RCC 7860 (cell line): Measurements from ENCODE around the gene CLPTM1L.
"Not testable (repeated sequence)": the region's sequence is repeated elsewhere in the genome, so short reads cannot be mapped to it uniquely, and the experiment has no call there.

Source experiments
- DNase-seq: peaks from one replicate; pipeline ENCODE4 v3.0.0-alpha.2; 2015; ENCODE audit warnings: low spot score
- FAIRE-seq: peaks from 2 replicates; lab custom pipeline; 2012; peaks lifted over from hg19 to GRCh38; lab: Jason Lieb, UNC

Gene CLPTM1L

DNA sequence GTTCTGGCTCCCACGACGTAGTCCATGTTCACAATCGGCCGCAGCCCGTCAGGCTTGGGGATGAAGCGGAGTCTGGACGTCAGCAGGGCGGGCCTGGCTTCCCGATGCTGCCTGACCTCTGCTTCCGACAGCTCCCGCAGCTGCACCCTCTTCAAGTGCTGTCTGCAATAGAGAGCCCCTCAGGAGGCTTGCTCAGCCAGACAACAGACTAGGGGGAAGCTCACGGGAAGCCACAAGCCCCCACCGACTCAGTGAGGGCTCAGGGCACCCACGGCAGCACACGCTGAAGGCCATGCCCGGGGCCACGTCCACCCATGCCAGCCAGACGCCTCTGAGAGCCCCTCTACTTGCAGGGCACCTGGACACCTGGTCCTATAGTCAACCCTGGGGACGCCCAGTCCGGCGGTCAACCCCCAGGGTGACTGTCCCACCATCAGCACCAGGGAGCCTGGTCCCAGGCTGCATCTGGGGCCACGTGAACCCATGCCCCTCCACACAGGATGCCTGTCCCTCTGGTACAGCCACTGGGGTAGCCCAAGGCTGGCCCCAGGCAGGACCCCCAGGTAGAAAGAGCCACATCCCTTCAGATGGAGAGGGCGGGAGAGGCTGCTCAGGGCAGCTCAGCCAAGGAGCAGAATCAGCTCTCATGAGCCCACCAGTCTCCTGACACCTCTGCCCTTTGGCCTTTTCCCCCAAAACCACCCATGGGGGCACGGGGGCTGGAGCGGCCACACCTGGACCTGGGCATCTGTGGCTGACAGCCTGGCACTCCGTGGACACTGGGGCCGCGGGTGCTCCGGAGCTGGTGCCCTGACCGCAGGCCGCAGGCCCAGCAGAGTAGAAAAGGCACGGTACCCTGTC is 64.5 kb downstream of the CLPTM1L start:
- FAIRE-seq = no peak

DNA sequence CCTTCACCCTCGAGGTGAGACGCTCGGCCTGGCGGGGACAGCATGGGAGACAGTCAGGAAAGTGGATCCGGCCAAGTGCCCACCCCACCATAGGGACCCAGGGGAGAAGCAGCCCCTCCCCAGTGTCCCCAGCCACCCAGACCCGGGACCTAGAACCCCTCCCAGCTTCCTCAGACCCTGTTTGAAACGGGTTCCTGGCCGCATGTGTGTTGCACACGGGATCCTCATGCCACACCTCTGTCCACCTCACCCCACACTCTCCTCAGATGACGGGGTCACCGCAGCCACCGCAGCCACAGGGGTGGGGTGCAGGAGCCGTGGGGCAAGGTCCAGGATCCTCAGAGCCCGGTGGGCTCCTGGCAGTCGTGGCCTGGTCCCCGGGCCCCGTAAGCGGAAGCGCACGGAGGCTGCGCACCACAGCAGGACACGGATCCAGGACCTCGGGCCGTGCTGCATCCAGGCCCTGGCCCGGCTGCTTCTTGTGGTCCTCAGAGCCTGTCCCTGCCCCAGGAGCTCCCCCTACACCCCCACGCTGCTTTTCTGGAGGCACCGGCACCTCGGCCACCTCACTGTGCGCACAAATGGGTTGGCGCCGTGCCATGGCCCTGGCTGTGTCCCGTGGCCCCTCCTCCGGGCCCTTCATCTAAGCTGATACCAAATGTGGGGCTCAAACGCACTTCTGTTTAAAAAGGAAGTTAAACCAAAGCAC is 65.3 kb downstream of the CLPTM1L start:
- no peak for FAIRE-seq
- no peak for DNase-seq

More for the DNA sequence above, 64.5 kb downstream of the CLPTM1L start:
- no peak for DNase-seq

DNA sequence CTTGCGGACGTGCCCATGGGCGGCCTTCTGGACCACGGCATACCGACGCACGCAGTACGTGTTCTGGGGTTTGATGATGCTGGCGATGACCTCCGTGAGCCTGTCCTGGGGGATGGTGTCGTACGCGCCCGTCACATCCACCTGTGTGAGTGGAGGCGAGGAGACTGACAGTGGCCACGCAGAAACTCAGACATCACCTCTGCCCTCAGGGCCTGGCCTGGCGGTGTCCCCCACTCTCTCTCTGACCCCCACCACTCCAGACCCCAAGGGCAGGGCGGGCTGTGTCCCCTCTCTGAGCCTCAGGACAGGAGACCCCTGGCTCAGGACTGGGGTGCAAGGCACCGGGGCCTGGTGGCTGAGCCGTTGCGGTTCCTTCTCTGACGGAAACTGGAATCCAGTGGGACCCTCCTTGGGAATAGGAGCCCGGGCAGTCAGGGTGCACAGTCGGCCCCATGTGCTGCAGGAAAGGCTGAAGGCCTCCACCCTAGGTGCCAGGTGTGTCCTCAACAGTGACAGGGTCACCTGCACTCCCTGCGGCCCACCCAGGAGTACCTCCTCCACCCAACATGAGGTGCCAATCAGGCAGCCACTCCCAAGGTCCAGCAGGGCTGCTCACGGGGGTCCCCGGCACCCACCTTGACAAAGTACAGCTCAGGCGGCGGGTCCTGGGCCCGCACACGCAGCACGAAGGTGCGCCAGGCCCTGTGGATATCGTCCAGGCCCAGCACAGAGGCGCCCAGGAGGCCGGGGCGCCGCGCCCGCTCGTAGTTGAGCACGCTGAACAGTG is 66.0 kb downstream of the CLPTM1L start:
- DNase-seq = no peak
- FAIRE-seq = no peak

DNA sequence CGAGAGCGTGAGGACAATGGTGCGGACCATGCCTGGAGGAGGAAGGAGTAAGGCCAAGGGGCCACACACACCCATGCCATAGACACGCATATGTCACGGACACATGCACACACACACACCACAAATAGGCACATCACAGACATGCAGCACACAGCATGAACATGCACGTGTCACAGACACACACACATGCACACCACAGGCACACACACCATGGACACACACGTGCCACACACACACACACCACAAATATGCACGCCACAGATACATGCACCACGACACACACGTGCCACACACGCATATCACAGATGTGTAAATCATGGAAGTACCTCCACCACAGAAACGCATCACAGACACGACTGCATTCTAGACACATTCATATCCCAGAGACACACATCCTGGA is 66.7 kb downstream of the CLPTM1L start:
- DNase-seq (no peak), FAIRE-seq (no peak)

DNA sequence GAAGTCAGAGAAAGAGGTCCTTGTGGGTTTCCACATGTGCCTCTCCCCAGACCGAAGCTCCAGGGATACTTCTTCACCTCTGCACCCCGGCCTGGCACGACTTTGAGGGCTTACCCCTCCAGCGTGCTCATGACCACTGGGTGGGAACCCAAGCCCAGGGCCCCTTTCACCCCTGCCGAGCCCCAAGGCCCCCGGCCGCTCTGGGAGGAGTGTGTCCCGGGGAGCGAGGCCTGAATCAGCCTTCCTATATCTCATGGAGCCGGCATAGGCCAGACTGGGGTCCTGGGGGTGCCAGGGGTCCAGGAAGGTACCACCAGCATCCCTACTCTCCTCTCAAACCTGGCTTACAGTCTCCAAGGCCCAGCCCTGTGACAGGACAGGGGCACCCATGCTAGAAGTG is 67.1 kb downstream of the CLPTM1L start:
- FAIRE-seq = no peak
- no peak for DNase-seq

DNA sequence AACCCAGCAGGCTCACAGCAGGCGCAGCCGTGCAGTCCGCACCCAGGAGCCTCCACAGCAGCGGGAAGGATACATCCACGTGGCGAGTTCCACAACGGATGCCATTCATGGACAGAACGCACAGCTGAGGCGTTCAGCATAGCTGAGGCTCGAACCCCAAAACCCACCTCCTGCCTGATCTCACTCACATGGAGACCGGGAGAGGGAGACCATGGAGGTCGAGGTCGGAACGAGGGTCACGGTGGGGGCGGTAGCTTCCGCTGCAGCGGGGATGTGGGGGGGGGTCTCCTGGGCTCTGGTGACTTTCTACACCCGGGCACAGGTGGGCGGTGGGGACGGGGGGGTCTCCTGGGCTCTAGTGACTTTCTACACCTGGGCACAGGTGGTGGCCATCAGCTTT is 67.6 kb downstream of the CLPTM1L start:
- DNase-seq (no peak), FAIRE-seq (no peak)

DNA sequence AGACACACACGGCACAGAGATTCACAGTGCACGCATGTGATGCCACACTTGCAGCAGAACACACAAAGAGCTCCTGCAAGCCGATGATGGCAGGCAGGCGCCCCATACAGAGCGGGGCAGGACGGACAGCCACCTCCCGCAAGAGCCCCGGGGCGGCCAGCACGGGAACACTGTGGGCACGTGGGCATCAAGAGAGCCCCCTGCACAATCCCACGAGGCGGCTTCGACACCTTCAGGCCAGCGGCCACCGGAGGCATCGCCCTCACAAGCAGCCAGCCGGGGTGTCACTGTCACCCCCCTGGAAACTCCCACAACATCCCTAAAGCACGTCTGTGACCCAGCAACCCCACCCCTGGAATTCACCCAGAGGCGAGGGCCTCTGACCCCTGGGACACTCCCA is 68.0 kb downstream of the CLPTM1L start:
- no peak for FAIRE-seq
- no peak for DNase-seq

- FAIRE-seq, DNase-seq: not testable (repeated sequence)
These were observed 69.2 kb downstream of the CLPTM1L start for GRCh38 chr5:1275397-1276391.

GRCh38 chr5:1274471-1274870 is 70.4 kb downstream of the CLPTM1L start:
- FAIRE-seq (no peak), DNase-seq (no peak)

- no peak for DNase-seq
- FAIRE-seq = no peak
These were observed 71.2 kb downstream of the CLPTM1L start for GRCh38 chr5:1273745-1274144.

GRCh38 chr5:1272201-1272600 is 72.7 kb downstream of the CLPTM1L start:
- FAIRE-seq (no peak), DNase-seq (no peak)

DNA sequence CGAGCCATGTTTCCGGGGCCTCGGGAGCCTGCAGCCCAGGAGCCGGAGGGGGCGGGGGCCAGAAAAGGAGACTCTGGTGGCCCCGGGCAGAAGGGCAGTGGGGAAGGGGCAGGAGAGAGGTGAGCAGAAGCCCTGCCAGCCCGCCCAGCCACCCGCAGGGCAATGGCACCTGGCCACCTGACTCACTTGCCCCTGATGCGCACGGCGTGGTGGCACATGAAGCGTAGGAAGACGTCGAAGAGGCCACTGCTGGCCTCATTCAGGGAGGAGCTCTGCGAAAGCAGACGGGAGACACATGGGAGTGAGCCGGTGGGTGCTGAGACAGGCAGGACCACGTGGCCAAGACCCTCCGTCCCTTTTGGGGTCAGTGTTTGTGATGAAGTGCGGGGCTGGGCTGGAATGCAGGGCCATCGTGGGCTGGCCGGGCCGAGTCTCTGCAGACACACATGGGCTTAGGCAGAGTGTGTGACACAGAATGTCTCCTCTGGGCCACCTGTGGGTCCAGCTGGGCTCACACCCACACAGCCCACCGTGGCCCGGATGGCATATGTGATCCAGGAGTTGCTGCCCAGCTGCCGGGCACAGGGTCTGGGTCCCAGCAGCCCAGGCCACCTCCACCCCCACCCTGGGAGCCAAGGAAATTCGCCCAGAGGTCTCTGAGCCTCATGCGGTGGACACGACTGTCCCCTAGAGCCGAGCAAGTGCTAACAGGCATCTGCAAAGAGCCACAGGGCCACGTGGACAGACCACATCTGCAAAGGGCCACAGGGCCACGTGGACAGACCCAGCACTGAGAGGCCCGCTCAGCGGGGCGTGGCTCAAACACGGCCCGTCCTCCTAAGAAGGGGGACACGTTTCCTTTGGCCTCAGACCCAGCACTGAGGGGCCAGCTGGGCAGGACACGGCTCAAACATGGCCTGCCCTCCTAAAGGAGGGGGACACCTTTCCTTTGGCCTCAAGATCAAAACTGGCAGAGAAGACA is 73.7 kb downstream of the CLPTM1L start:
- no peak for DNase-seq
- FAIRE-seq = no peak

GRCh38 chr5:1270426-1270825 is 74.5 kb downstream of the CLPTM1L start:
- DNase-seq (no peak), FAIRE-seq (no peak)

DNA sequence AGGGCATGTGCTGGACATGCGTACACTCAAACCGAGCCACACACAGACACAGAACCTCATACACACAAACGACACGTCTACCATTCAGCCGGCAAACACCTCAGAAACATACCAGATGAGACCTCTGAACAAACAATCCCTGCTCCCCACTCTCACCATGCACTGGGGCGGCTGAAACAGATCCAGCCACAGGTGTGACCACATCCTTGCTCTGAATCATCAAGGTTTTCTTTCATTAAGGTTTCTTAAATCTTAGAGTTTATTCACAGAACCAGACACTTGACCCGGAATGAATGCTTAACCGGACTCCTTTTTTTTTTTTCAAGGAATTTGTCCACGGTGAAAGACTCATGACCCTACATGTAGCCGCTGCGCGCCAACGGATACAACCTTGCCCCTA is 76.2 kb downstream of the CLPTM1L start:
- FAIRE-seq (no peak), DNase-seq (no peak)

DNA sequence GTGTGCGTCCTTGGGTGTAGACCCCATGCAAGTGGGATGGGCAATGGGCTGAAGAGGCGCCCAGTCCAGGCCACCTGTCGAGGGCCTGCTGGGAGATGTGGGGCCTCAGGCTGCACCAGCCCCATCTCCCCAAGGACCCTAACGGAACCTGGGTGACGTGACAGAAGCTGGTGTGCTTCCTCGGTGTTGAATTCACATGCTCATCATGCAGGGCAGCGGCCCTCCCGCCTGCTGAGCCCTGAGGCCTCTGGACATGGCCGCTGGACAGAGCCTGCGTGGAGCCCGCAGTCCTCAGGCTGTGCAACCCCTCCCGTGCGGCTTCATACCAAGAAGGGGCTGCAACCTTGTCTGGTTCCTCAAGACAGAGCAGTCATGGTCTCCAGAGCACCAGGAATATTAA is 76.8 kb downstream of the CLPTM1L start:
- FAIRE-seq (no peak), DNase-seq (no peak)
